KOPT-K1 (cell line): Measurements from ENCODE around the gene LRRC8A.
"Not testable (repeated sequence)": the region's sequence is repeated elsewhere in the genome, so short reads cannot be mapped to it uniquely, and the experiment has no call there.

Source experiments
- H3K27ac ChIP-seq: fragments of 200-600 bp; sonication (generic); 2 replicates; pipeline ENCODE4 v1.5.1; 2016; ENCODE audit warnings: antibody characterized with exemption, mild to moderate bottlenecking, low read depth, low read length; ENCODE audit not compliant: poor library complexity, severe bottlenecking
- H3K36me3 ChIP-seq: fragments of 200-600 bp; sonication (generic); 2 replicates; pipeline ENCODE4 v1.5.1; 2017; ENCODE audit warnings: antibody characterized with exemption, mild to moderate bottlenecking, low read length, moderate library complexity; ENCODE audit not compliant: insufficient read depth
- H3K9me3 ChIP-seq: fragments of 200-600 bp; sonication (generic); 2 replicates; pipeline ENCODE4 v1.5.1; 2017; ENCODE audit warnings: antibody characterized with exemption, low read length, mild to moderate bottlenecking; ENCODE audit not compliant: insufficient read depth, poor library complexity, severe bottlenecking

The LRRC8A gene

DNA sequence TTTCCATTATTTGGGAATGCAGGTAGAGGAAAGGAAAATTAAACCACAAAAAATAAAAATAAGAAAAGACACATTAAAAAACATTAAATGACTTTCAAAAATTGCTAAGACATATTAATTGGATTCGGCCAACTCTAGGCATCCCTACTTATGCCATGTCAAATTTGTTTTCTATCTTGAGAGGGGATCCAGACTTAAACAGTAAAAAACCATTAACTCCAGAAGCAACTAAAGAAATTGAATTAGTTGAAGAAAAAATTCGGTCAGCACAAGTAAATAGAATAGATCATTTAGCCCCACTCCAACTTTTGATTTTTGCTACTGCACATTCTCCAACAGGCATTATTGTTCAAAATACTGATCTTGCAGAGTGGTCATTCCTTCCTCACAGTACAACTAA lies 29.3 kb upstream of the LRRC8A start:
- not testable (repeated sequence) for H3K36me3 ChIP-seq, H3K9me3 ChIP-seq, H3K27ac ChIP-seq

DNA sequence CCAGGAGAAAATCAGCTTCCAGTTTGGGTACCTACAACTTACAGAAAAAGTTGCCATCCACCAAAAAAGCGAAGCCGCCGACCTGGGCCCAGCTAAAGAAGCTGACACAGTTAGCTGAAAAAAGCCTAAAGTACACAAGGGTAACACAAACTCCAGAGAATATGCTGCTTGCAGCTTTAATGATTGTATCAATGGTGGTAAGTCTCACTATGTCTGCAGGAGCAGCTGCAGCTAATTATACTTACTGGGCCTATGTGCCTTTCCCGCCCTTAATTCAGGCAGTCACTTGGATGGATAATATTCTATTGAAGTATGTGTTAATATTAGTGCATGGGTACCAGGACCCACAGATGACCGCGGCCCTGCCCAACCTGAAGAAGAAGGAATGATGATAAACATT lies 27.5 kb upstream of the LRRC8A start:
- not testable (repeated sequence) for H3K36me3 ChIP-seq, H3K27ac ChIP-seq, H3K9me3 ChIP-seq

- H3K27ac ChIP-seq, H3K9me3 ChIP-seq, H3K36me3 ChIP-seq: not testable (repeated sequence)
Measured at GRCh38 chr9:128858476-128858875, 23.5 kb upstream of the LRRC8A start.

GRCh38 chr9:128860937-128861336 lies 21.0 kb upstream of the LRRC8A start:
- Histone ChIP-seq H3K9me3 (no peaks in the 10 kb centered on the region), H3K36me3 (no peaks in the 10 kb centered on the region), H3K27ac (no peak overlapping the region)

DNA sequence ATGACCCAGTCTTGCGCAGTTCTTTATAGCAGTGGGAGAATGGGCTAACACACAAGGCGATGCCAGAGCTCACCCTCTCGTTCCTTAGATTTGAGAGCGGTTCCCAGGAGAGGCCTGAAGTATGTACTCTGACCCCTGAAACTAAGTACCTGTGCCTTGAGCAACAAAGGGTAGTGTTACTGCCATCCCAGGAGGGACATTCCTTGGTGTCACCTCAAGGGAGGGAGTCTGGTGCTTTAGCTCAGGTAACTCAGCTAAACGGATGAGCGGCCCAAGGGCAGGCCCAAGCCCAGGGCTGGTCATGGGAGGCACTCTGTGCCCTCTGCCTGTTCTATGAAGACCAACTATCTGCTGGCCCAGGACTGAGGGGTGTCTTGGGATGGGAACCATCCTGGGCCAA lies 20.4 kb upstream of the LRRC8A start:
- Histone ChIP-seq H3K9me3 (no peaks in the 10 kb centered on the region), H3K36me3 (no peaks in the 10 kb centered on the region), H3K27ac (no peak overlapping the region)

GRCh38 chr9:128862401-128862851 lies 19.5 kb upstream of the LRRC8A start:
- no peak overlapping the region for H3K27ac ChIP-seq
- no peaks in the 10 kb centered on the region for H3K9me3 ChIP-seq
- no peaks in the 10 kb centered on the region for H3K36me3 ChIP-seq

DNA sequence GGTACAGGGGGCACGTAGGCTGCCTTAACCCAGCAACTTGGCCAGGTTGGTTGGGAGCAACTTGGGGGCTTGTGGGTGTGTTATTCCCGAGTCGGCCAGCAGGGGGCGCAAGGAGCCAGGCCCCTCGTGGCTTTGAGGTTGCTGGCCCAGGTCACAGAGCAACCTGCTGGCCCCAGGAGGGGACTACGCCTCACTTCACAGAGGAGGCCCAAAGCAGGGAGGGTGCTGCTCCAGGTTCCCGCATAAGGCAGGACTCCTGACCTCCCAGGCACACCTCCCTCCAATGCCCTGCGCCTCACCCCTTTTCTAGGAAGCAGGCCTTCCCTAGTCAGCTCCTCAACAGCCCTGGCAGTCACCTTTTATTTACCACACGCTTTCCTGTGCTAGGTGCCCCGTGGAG lies 18.3 kb upstream of the LRRC8A start:
- Histone ChIP-seq H3K9me3 (no peaks in the 10 kb centered on the region), H3K36me3 (no peaks in the 10 kb centered on the region), H3K27ac (peak overlapping the region; percentile 14)

DNA sequence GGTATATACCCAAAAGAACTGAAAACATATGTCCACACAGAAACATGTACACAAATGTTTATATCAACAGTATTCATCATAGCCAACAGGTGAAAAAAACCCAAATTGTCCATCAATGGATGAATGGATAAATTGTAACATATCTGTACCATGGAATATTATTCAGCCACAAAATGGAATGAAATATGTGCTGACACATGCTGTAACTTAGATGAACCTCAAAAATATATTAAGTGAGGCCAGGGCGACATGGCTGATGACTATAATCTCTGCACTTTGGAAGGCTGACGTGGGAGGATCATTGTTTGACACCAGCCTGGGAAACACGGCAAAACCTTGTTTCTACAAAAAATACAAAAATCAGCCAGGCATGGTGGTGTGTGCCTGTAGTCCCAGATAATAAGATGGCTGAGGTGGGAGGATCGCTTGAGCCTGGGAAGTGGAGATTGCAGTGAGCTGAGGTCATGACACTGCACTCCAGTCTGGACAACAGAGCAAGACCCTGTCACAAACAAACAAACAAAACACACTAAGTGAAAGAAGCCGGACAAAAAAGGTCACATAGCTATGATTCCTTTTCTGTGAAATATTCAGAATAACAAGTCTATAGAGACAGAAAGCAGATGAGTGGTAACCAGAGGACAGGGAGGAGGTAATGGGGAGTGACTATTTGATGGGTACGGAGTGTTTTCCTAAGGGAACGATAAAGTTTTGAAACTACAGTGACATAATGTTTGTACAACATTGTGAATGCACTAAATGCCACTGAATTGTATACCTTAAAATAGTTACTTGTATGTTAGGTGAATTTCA lies 11.6 kb upstream of the LRRC8A start:
- no peaks in the 10 kb centered on the region for H3K36me3 ChIP-seq
- H3K27ac ChIP-seq = no peak overlapping the region
- no peaks in the 10 kb centered on the region for H3K9me3 ChIP-seq

DNA sequence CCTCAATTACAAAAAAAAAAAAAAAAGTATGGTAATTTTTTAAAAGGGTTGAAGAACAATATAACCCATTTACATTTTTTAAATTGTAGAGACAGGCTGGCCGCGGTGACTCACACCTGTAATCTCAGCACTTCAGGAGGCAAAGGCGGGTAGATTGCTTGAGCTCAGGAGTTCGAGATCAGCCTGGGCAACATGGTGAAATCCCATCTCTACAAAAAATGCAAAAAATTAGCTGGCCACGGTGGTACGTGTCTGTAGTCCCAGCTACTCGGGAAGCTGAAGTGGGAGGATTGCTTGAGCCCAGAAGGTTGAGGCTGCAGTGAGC lies 11.0 kb upstream of the LRRC8A start:
- H3K9me3 ChIP-seq, H3K27ac ChIP-seq: not testable (repeated sequence)

GRCh38 chr9:128877852-128878251 lies 4.1 kb upstream of the LRRC8A start:
- H3K27ac ChIP-seq = no peak overlapping the region
- H3K36me3 ChIP-seq = no peaks in the 10 kb centered on the region
- no peaks in the 10 kb centered on the region for H3K9me3 ChIP-seq

More for the DNA sequence above, 11.0 kb upstream of the LRRC8A start:
- not testable (repeated sequence) for H3K36me3 ChIP-seq

DNA sequence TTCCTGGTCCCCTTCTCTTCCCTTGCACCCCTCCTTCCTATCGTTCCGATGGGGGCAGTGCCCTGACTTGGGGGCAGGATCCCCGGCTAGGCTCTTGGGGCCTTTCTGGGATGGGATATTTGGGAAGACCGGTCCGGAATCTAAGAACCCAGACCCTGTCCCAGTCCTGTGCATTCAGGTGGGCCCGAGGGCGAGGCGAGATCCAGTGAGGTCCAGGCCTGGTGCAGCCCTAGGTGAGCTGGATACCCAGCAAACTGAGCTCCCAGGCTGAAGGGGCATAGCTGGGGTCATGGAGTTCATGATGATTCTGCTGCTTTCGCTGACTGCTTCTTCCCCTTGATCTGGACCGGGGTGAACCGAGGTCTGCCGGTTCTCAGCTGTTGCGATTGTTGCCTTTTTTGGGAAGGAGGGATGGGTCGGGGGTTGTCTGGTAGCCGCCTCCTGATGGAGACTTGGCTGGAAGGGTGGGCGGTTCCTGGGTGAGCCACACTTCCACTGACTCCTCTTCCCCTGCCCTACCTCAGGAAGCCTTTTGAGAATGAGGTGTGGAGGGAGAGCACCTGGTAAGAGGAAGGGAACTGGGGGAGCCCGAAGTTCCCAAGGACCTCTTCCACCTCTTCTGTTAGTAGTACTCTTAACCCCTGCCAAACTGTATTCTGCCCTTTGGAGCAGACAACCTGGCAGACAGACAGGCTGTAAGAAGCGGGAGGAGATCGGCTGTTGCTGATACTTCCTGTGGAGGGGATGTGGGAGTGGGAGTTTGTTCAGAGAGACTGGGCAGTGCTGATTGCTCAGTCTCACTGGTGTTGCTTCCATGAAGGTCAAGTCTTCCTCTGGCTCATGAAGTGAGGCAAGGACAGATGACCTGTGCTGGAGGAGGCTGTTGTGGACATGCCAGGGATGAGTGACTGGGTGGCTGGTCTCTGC lies 1.0 kb downstream of the LRRC8A start:
- no peaks in the 10 kb centered on the region for H3K9me3 ChIP-seq
- peak overlapping the region; percentile 75 for H3K27ac ChIP-seq
- peaks cover 13% of the 10 kb centered on the region; the same call in 1 of the 2 replicates for H3K36me3 ChIP-seq

- H3K36me3 ChIP-seq = peaks cover 25% of the 10 kb centered on the region; the same call in 1 of the 2 replicates
- no peak overlapping the region for H3K27ac ChIP-seq
- no peaks in the 10 kb centered on the region for H3K9me3 ChIP-seq
Measured at GRCh38 chr9:128884164-128884563, 2.2 kb downstream of the LRRC8A start.

GRCh38 chr9:128885376-128885775 lies 3.4 kb downstream of the LRRC8A start:
- Histone ChIP-seq H3K9me3 (no peaks in the 10 kb centered on the region), H3K36me3 (peaks cover 31% of the 10 kb centered on the region; the same call in 1 of the 2 replicates), H3K27ac (no peak overlapping the region)

DNA sequence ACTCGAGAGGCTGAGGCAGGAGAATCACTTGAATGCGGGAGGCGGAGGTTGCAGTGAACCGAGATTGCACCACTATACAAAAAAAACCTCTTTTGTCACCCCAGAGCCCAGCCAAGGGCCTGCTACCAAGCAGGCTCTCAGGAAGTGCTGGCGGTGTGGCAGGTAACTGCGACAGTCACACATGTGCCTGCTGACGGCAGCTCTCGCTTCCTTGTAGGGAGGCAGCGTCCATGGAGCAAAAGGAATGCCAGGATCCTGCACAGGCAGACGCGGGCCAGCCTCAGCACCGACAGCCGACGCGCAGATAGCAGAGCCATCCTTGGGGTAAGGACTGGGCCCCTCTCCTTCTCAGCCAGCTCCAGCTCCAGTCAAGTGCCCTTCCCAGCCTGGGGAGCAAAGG lies 3.9 kb downstream of the LRRC8A start:
- H3K27ac ChIP-seq = no peak overlapping the region
- peaks cover 35% of the 10 kb centered on the region; the same call in 1 of the 2 replicates for H3K36me3 ChIP-seq
- H3K9me3 ChIP-seq = no peaks in the 10 kb centered on the region

- Histone ChIP-seq H3K36me3 (peaks cover 37% of the 10 kb centered on the region; the same call in 1 of the 2 replicates), H3K9me3 (no peaks in the 10 kb centered on the region), H3K27ac (no peak overlapping the region)
Measured at GRCh38 chr9:128886211-128886891, 4.4 kb downstream of the LRRC8A start.
